A673 (cell line): Measurements from ENCODE around the gene ODAD3. TPM values are rescaled to one million over a fixed set of nuclear protein-coding genes. Genes with fewer than 3 reads are reported as not detected.
"Not testable (repeated sequence)": the region's sequence is repeated elsewhere in the genome, so short reads cannot be mapped to it uniquely, and the experiment has no call there.

Experiments
- BruUV-seq: library from RNA; stranded (reverse); fragments of 400-500 nt; replicated peaks from 2 replicates; lab custom pipeline; 2021; lab: Mats Ljungman, UMichigan
- CTCF ChIA-PET: fragments of 300-600 bp; sonication (Branson Sonifier 250); formaldehyde crosslinking; loops from one replicate; lab custom pipeline; 2022; ENCODE audit warnings: antibody characterized with exemption; lab: Charles Lee
- POLR2A ChIA-PET: fragments of 300-600 bp; sonication (Branson Sonifier 250); formaldehyde crosslinking; loops from one replicate; lab custom pipeline; 2022; ENCODE audit warnings: antibody characterized with exemption; ENCODE audit not compliant: low non-redundant PET; lab: Charles Lee
- DNase-seq: peaks from one replicate; pipeline ENCODE4 v3.0.0-alpha.2; 2015; ENCODE audit warnings: low spot score
- H3K27ac ChIP-seq: fragments of 200-600 bp; sonication (generic); 2 replicates; pipeline ENCODE4 v1.5.1; 2016; ENCODE audit warnings: mixed run types, low read depth, mild to moderate bottlenecking, mixed read lengths, antibody characterized with exemption, low read length; ENCODE audit not compliant: poor library complexity, severe bottlenecking
- H3K27me3 ChIP-seq: fragments of 200-600 bp; sonication (generic); replicated peaks from 2 replicates; pipeline ENCODE4 v1.6.1; 2017; ENCODE audit warnings: mixed run types, low read depth, mild to moderate bottlenecking, mixed read lengths, antibody characterized with exemption, low read length; ENCODE audit not compliant: insufficient read depth, poor library complexity
- H3K36me3 ChIP-seq: fragments of 200-600 bp; sonication (generic); 2 replicates; pipeline ENCODE4 v1.6.1; 2016; ENCODE audit warnings: mixed run types, mild to moderate bottlenecking, mixed read lengths, antibody characterized with exemption, low read length; ENCODE audit not compliant: insufficient read depth, poor library complexity, severe bottlenecking
- H3K4me1 ChIP-seq: fragments of 200-600 bp; sonication (generic); 2 replicates; pipeline ENCODE4 v1.6.1; 2017; ENCODE audit warnings: mixed run types, mild to moderate bottlenecking, mixed read lengths, antibody characterized with exemption, low read length; ENCODE audit not compliant: insufficient read depth, poor library complexity, severe bottlenecking
- H3K4me3 ChIP-seq: fragments of 200-600 bp; sonication (generic); 2 replicates; pipeline ENCODE4 v1.5.1; 2016; ENCODE audit warnings: low read depth, mixed run types, mild to moderate bottlenecking, mixed read lengths, low read length; ENCODE audit not compliant: poor library complexity, severe bottlenecking
- H3K9me3 ChIP-seq: fragments of 200-600 bp; sonication (generic); 2 replicates; pipeline ENCODE4 v1.6.1; 2016; ENCODE audit warnings: mixed run types, low read depth, mild to moderate bottlenecking, mixed read lengths, antibody characterized with exemption, low read length; ENCODE audit not compliant: poor library complexity, severe bottlenecking
- CTCF ChIP-seq: fragments of 300-800, 200-600 bp; sonication (generic); conservative IDR thresholded peaks from 2 replicates; pipeline ENCODE4 v1.5.1; 2017; ENCODE audit warnings: low read depth, mild to moderate bottlenecking, antibody characterized with exemption, low read length, moderate library complexity, mixed read lengths
- EZH2 ChIP-seq: fragments of 200-600 bp; sonication (generic); IDR thresholded peaks from 2 replicates; pipeline ENCODE4 v1.6.1; 2017; ENCODE audit warnings: borderline replicate concordance, low read depth, mild to moderate bottlenecking, mixed read lengths, antibody characterized with exemption, low read length; ENCODE audit not compliant: poor library complexity, severe bottlenecking
- intact Hi-C: fragments of 100-400 bp; cut with micrococcal nuclease; formaldehyde crosslinking; loops from one replicate; pipeline ENCODE4 v1.10.0; 2022; ENCODE audit not compliant: unreplicated experiment
- total RNA-seq: library from RNA; stranded (reverse); gene quantifications from 2 replicates; pipeline ENCODE4 v1.2.3, GENCODE V29; 2021

The ODAD3 gene
- total RNA-seq, 1 experiment from 2014 or later = 0.39 TPM

DNA sequence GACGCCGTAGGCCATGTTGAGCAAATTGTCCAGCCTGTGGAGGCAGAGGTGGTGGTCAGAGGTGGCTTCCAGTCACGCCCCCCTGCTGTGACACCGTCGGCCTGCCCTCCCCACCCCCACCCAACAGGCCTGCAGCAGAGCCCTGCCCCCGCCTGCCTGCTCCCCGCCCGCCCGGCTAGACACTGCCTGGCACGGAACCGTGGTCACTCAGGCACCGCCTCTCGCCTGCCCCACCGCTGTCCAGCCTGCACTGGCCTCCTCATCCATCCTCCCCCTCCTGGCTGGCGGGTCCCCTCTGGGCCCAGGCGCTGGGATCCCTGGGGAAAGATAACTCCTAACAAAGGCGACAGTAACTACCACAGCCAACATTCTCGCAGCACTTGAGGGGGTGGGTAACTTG, 22.2 kb upstream of the ODAD3 start:
- Histone ChIP-seq H3K4me1 (peaks cover 13% of the 10 kb centered on the region), H3K27ac (no peak overlapping the region), H3K4me3 (no peak overlapping the region), H3K27me3 (no peaks in the 10 kb centered on the region), H3K36me3 (no peaks in the 10 kb centered on the region), H3K9me3 (no peaks in the 10 kb centered on the region)
- no peak for DNase-seq
- BruUV-seq = no TSS peak
- POLR2A ChIA-PET = interaction anchor here (0.6 kb wide), 1 partner anchor 174 kb away, joined by 5 read pairs; no protein-coding TSS in a partner anchor
- intact Hi-C loops = no loop called here
- TF ChIP-seq CTCF (no peak), EZH2 (no peak)
- CTCF ChIA-PET = no interaction called here

- Histone ChIP-seq H3K4me1 (peaks cover 18% of the 10 kb centered on the region), H3K27ac (no peak overlapping the region), H3K27me3 (no peaks in the 10 kb centered on the region), H3K36me3 (no peaks in the 10 kb centered on the region), H3K4me3 (no peak overlapping the region), H3K9me3 (no peaks in the 10 kb centered on the region)
- CTCF ChIA-PET = no interaction called here
- DNase-seq = no peak
- TF ChIP-seq EZH2 (no peak), CTCF (no peak)
- no TSS peak for BruUV-seq
- POLR2A ChIA-PET = interaction anchor here (0.6 kb wide), 1 partner anchor 174 kb away, joined by 5 read pairs; no protein-coding TSS in a partner anchor
- intact Hi-C loops = no loop called here
Observed at GRCh38 chr19:11456659-11457058, 21.7 kb upstream of the ODAD3 start.

- H3K27ac ChIP-seq, H3K9me3 ChIP-seq, DNase-seq, H3K4me3 ChIP-seq, POLR2A ChIA-PET, CTCF ChIA-PET, BruUV-seq, H3K27me3 ChIP-seq, H3K36me3 ChIP-seq, intact Hi-C loops: not testable (repeated sequence)
- H3K4me1 ChIP-seq = peaks cover 23% of the 10 kb centered on the region
Observed at GRCh38 chr19:11455233-11455554, 20.3 kb upstream of the ODAD3 start.
